Neural cell (in vitro differentiated cells): ENCODE data around the gene UBE2QL1. TPM values are rescaled to one million over a fixed set of nuclear protein-coding genes. Genes with fewer than 3 reads are reported as not detected.

ENCODE experiments used
- H2AFZ ChIP-seq: fragments of 200-600, 300-800 bp; sonication (generic), shearing (Covaris generic); 2 replicates; pipeline ENCODE4 v1.6.0; 2014; ENCODE audit warnings: low read depth, mild to moderate bottlenecking, antibody characterized with exemption, low read length, moderate library complexity
- H3F3A ChIP-seq: fragments of 200-600 bp; shearing (Covaris generic); 2 replicates; pipeline ENCODE4 v1.6.1; 2016; ENCODE audit warnings: mild to moderate bottlenecking, moderate library complexity, mixed read lengths, antibody characterized with exemption, low read length; ENCODE audit not compliant: insufficient read depth, poor library complexity, severe bottlenecking
- H3K27ac ChIP-seq: fragments of 200-600, 300-800 bp; sonication (generic), shearing (Covaris generic); 2 replicates; pipeline ENCODE4 v1.5.1; 2014; ENCODE audit warnings: mild to moderate bottlenecking, low read length, moderate library complexity
- H3K27me3 ChIP-seq: fragments of 300-800, 200-600 bp; sonication (generic), shearing (Covaris generic); 2 replicates; pipeline ENCODE4 v1.6.0; 2014; ENCODE audit warnings: mild to moderate bottlenecking, low read depth, low read length, moderate library complexity; ENCODE audit not compliant: insufficient read depth
- H3K36me3 ChIP-seq: fragments of 300-800, 200-600 bp; sonication (generic), shearing (Covaris generic); 2 replicates; pipeline ENCODE4 v1.5.1; 2014; ENCODE audit warnings: mild to moderate bottlenecking, antibody characterized with exemption, low read length, moderate library complexity; ENCODE audit not compliant: insufficient read depth
- H3K4me2 ChIP-seq: fragments of 300-800, 200-600 bp; sonication (generic), shearing (Covaris generic); 2 replicates; pipeline ENCODE4 v1.6.0; 2014; ENCODE audit warnings: mild to moderate bottlenecking, low read length
- H3K4me3 ChIP-seq: fragments of 300-800, 200-600 bp; sonication (generic), shearing (Covaris generic); 2 replicates; pipeline ENCODE4 v1.5.1; 2014; ENCODE audit warnings: mild to moderate bottlenecking, low read length, moderate library complexity
- H3K79me2 ChIP-seq: fragments of 200-600 bp; shearing (Covaris generic); replicated peaks from 2 replicates; pipeline ENCODE4 v1.6.0; 2014; ENCODE audit warnings: mild to moderate bottlenecking, low read length, moderate library complexity; ENCODE audit not compliant: insufficient read depth
- H3K9ac ChIP-seq: fragments of 300-800, 200-600 bp; sonication (generic), shearing (Covaris generic); 2 replicates; pipeline ENCODE4 v1.6.1; 2016; ENCODE audit warnings: mild to moderate bottlenecking, low read length, mixed read lengths
- H3K9me2 ChIP-seq: fragments of 200-600 bp; shearing (Covaris generic); 2 replicates; pipeline ENCODE4 v1.6.1; 2016; ENCODE audit warnings: mild to moderate bottlenecking, low read length, mixed read lengths; ENCODE audit not compliant: insufficient read depth
- H3K9me3 ChIP-seq: fragments of 200-600, 300-800 bp; sonication (generic), shearing (Covaris generic); 2 replicates; pipeline ENCODE4 v1.6.1; 2016; ENCODE audit warnings: mild to moderate bottlenecking, mixed run types, low read length, moderate library complexity, mixed read lengths
- H4K20me1 ChIP-seq: fragments of 200-600 bp; shearing (Covaris generic); 2 replicates; pipeline ENCODE4 v1.6.1; 2016; ENCODE audit warnings: mild to moderate bottlenecking, mixed run types; ENCODE audit not compliant: insufficient read depth
- CTCF ChIP-seq: fragments of 450-650 bp; IDR thresholded peaks from 2 replicates; pipeline ENCODE4 v1.5.1; 2014; ENCODE audit warnings: antibody characterized with exemption, mild to moderate bottlenecking, moderate library complexity; ENCODE audit not compliant: poor library complexity, severe bottlenecking
- EP300 ChIP-seq: fragments of 450-650 bp; conservative IDR thresholded peaks from 2 replicates; pipeline ENCODE4 v1.6.1; 2014; ENCODE audit warnings: antibody characterized with exemption, mild to moderate bottlenecking, moderate library complexity; ENCODE audit not compliant: poor library complexity, severe bottlenecking
- EZH2 ChIP-seq: fragments of 200-600, 300-800 bp; shearing (Covaris generic), sonication (generic); IDR thresholded peaks from 2 replicates; pipeline ENCODE4 v1.6.1; 2014; ENCODE audit warnings: antibody characterized with exemption, low read length, borderline replicate concordance, mild to moderate bottlenecking; ENCODE audit not compliant: insufficient read depth, poor library complexity, severe bottlenecking
- MXI1 ChIP-seq: fragments of 450-650 bp; conservative IDR thresholded peaks from 2 replicates; pipeline ENCODE4 v1.6.1; 2014; ENCODE audit warnings: antibody characterized with exemption, mild to moderate bottlenecking; ENCODE audit not compliant: poor library complexity, severe bottlenecking
- POLR2AphosphoS5 ChIP-seq: IDR thresholded peaks from 2 replicates; pipeline ENCODE4 v1.6.1; 2012
- RAD21 ChIP-seq: fragments of 450-650 bp; conservative IDR thresholded peaks from 2 replicates; pipeline ENCODE4 v1.6.1; 2014; ENCODE audit warnings: antibody characterized with exemption, mild to moderate bottlenecking, moderate library complexity
- SMC3 ChIP-seq: fragments of 450-650 bp; conservative IDR thresholded peaks from 2 replicates; pipeline ENCODE4 v1.6.1; 2014; ENCODE audit warnings: antibody characterized with exemption, mild to moderate bottlenecking, moderate library complexity; ENCODE audit not compliant: poor library complexity
- TAF1 ChIP-seq: IDR thresholded peaks from 2 replicates; pipeline ENCODE4 v1.6.1; 2012; ENCODE audit warnings: low read depth
- polyA plus RNA-seq: library from polyadenylated mRNA; depleted of rRNA; stranded (reverse); fragments of >200 nt; gene quantifications from 2 replicates; pipeline ENCODE4 v1.2.3, GENCODE V29; 2014
- TF ChIP-seq, protein P1 (sequence below): IDR thresholded peaks from 2 replicates; pipeline ENCODE4 v1.6.1; 2012; ENCODE audit warnings: borderline replicate concordance

The UBE2QL1 gene
- polyA plus RNA-seq, 1 donor from 2014 or later, result 13.8 TPM

DNA sequence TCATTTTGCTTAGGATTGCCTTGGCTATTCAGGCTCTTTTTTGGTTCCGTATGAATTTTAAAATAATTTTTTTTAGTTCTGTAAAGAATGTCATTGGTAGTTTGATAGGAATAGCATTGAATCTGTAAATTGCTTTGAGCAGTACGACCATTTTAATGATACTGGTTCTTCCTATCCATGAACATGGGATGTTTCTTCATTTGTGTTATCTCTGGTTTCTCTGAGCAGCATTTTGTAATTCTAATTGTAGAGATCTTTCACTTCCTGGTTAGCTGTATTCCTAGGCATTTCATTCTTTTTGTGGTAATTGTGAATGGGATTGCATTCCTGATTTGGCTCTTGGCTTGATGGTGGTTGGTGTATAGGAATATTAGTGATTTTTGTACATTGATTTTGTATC is 6.3 kb upstream of the UBE2QL1 start:
- no peak overlapping the region for H3K4me2 ChIP-seq
- no peak overlapping the region for H3K9ac ChIP-seq
- H4K20me1 ChIP-seq, result no peaks in the 10 kb centered on the region
- no peaks in the 10 kb centered on the region for H3F3A ChIP-seq
- no peak overlapping the region for H3K4me3 ChIP-seq
- H3K79me2 ChIP-seq, result no peaks in the 10 kb centered on the region
- no peak overlapping the region for H2AFZ ChIP-seq
- H3K36me3 ChIP-seq, result no peaks in the 10 kb centered on the region
- TF ChIP-seq TAF1 (no peak), EP300 (no peak), POLR2AphosphoS5 (no peak), SMC3 (no peak), CTCF (no peak), EZH2 (no peak), RAD21 (no peak), MXI1 (no peak)
- TF ChIP-seq, protein P1, sequence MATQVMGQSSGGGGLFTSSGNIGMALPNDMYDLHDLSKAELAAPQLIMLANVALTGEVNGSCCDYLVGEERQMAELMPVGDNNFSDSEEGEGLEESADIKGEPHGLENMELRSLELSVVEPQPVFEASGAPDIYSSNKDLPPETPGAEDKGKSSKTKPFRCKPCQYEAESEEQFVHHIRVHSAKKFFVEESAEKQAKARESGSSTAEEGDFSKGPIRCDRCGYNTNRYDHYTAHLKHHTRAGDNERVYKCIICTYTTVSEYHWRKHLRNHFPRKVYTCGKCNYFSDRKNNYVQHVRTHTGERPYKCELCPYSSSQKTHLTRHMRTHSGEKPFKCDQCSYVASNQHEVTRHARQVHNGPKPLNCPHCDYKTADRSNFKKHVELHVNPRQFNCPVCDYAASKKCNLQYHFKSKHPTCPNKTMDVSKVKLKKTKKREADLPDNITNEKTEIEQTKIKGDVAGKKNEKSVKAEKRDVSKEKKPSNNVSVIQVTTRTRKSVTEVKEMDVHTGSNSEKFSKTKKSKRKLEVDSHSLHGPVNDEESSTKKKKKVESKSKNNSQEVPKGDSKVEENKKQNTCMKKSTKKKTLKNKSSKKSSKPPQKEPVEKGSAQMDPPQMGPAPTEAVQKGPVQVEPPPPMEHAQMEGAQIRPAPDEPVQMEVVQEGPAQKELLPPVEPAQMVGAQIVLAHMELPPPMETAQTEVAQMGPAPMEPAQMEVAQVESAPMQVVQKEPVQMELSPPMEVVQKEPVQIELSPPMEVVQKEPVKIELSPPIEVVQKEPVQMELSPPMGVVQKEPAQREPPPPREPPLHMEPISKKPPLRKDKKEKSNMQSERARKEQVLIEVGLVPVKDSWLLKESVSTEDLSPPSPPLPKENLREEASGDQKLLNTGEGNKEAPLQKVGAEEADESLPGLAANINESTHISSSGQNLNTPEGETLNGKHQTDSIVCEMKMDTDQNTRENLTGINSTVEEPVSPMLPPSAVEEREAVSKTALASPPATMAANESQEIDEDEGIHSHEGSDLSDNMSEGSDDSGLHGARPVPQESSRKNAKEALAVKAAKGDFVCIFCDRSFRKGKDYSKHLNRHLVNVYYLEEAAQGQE, result no peak
- H3K9me2 ChIP-seq, result no peaks in the 10 kb centered on the region
- H3K27ac ChIP-seq, result no peak overlapping the region
- H3K27me3 ChIP-seq, result peaks cover 3% of the 10 kb centered on the region
- H3K9me3 ChIP-seq, result peaks cover 3% of the 10 kb centered on the region

GRCh38 chr5:6443326-6443725 is 5.3 kb upstream of the UBE2QL1 start:
- TF ChIP-seq MXI1 (no peak), SMC3 (no peak), TAF1 (no peak), RAD21 (no peak), EZH2 (no peak), EP300 (no peak), POLR2AphosphoS5 (no peak), CTCF (no peak)
- TF ChIP-seq, protein P1, result no peak

More at GRCh38 chr5:6443326-6443725, 5.3 kb upstream of the UBE2QL1 start:
- H3K9ac ChIP-seq, result no peak overlapping the region
- no peaks in the 10 kb centered on the region for H3K36me3 ChIP-seq
- H3F3A ChIP-seq, result no peaks in the 10 kb centered on the region
- H3K4me2 ChIP-seq, result no peak overlapping the region
- H3K27me3 ChIP-seq, result peaks cover 3% of the 10 kb centered on the region
- H3K79me2 ChIP-seq, result no peaks in the 10 kb centered on the region
- no peak overlapping the region for H3K27ac ChIP-seq
- no peak overlapping the region for H3K4me3 ChIP-seq
- no peak overlapping the region for H2AFZ ChIP-seq
- H3K9me3 ChIP-seq, result peaks cover 3% of the 10 kb centered on the region
- no peaks in the 10 kb centered on the region for H3K9me2 ChIP-seq
- no peaks in the 10 kb centered on the region for H4K20me1 ChIP-seq
